Liver (tissue), 3 donors: ENCODE results near the gene GMFB.

Experiments used
- ATF3 ChIP-seq: IDR thresholded peaks from 2 replicates; pipeline ENCODE4 v1.6.1; 2016; ENCODE audit warnings: antibody characterized with exemption
- CTCF ChIP-seq: fragments of 150-350 bp; IDR thresholded peaks from 2 replicates; pipeline ENCODE4 v1.5.1; 2017; ENCODE audit warnings: improper control_type of control experiment, low read depth, low read length; ENCODE audit not compliant: missing input control
- FOXA1 ChIP-seq: IDR thresholded peaks from 2 replicates; pipeline ENCODE4 v1.6.1; 2016; ENCODE audit warnings: antibody characterized with exemption
- JUND ChIP-seq, 2 donors: IDR thresholded peaks; 2 replicates each; pipeline ENCODE4 v1.6.1; 2016; ENCODE audit warnings: antibody characterized with exemption in 2 of 2
- MAX ChIP-seq: IDR thresholded peaks from 2 replicates; pipeline ENCODE4 v1.6.1; 2016; ENCODE audit warnings: antibody characterized with exemption
- REST ChIP-seq: IDR thresholded peaks from 2 replicates; pipeline ENCODE4 v1.6.1; 2016; ENCODE audit warnings: antibody characterized with exemption, mild to moderate bottlenecking
- SP1 ChIP-seq: IDR thresholded peaks from 2 replicates; pipeline ENCODE4 v1.6.1; 2018; ENCODE audit warnings: antibody characterized with exemption, mild to moderate bottlenecking
- TAF1 ChIP-seq: conservative IDR thresholded peaks from 2 replicates; pipeline ENCODE4 v1.6.1; 2016; ENCODE audit warnings: antibody characterized with exemption, mild to moderate bottlenecking
- YY1 ChIP-seq: IDR thresholded peaks from 2 replicates; pipeline ENCODE4 v1.6.1; 2016; ENCODE audit warnings: antibody characterized with exemption, mild to moderate bottlenecking
- donor health status: healthy.
- donor health status: healthy.

- TF ChIP-seq CTCF: no peak
- TF ChIP-seq REST: no peak
- no peak for TF ChIP-seq MAX
- TF ChIP-seq ATF3: no peak
- no peak for TF ChIP-seq JUND (IDR thresholded peaks at IDR 0.05)
- TF ChIP-seq FOXA1: no peak
- TF ChIP-seq YY1: no peak
- TF ChIP-seq SP1: no peak
- no peak for TF ChIP-seq TAF1
Measured at GRCh38 chr14:54481695-54482094, 7.1 kb downstream of the GMFB start.
